ENCODE results near the gene PRKG1. TPM values are rescaled to one million over a fixed set of nuclear protein-coding genes. Genes with fewer than 3 reads are reported as not detected.

PRKG1 gene
- total RNA-seq, 1 experiment from 2014 or later: 10.4 TPM

GRCh38 chr10:51694086-51694768 is 619.9 kb downstream of the PRKG1 start:
- Mint-ChIP-seq H3K4me1 (peaks cover 24 to 26% of the 10 kb centered on the region in 2 experiments), H3K27ac (no peak overlapping the region), H3K4me3 (no peak overlapping the region), H3K27me3 (ENCODE audit: low read depth) (no peaks in the 10 kb centered on the region), H3K36me3 (ENCODE audit: insufficient read depth in 1 of 3, low read depth in 3 of 3) (peaks cover 11 to 26% (median 19%) of the 10 kb centered on the region in 3 experiments; a peak in 6 of 7 replicates), H3K9me3 (0 out of 5 replicates have a peak, but pooled peaks cover 0 to 2% of the 10 kb centered on the region in 2 experiments)
- H4K8ac ChIP-seq (replicated peaks; ENCODE audit: insufficient read length, low read depth, low read length): no peak overlapping the region
- H2AFZ ChIP-seq (ENCODE audit: low read length): no peak overlapping the region
- no peaks in the 10 kb centered on the region for H3K4me1 ChIP-seq (ENCODE audit: insufficient read depth, low read length)
- DNase-seq: no peak
- H2BK5ac ChIP-seq (ENCODE audit: insufficient read length, low read length): no peak overlapping the region
- H3K18ac ChIP-seq (ENCODE audit: insufficient read length, low read depth, low read length): no peak overlapping the region
- no peak overlapping the region for H2AK5ac ChIP-seq (ENCODE audit: insufficient read length, low read length)
- no peak overlapping the region for H3K27ac ChIP-seq (ENCODE audit: insufficient read length, low read depth, low read length)
- H3K27me3 ChIP-seq (ENCODE audit: insufficient read depth, low read length): no peaks in the 10 kb centered on the region
- no peak overlapping the region for H3K56ac ChIP-seq (ENCODE audit: insufficient read length, low read depth, low read length)
- no peak overlapping the region for H4K5ac ChIP-seq (ENCODE audit: insufficient read length, low read depth, low read length)
- no peak overlapping the region for H2BK120ac ChIP-seq (ENCODE audit: low read depth, low read length, poor library complexity, severe bottlenecking)
- H4K20me1 ChIP-seq (ENCODE audit: control insufficient read depth, insufficient read depth, insufficient read length): peaks cover 3% of the 10 kb centered on the region
- no CpG with 5 or more reads among the region's 5 CpGs for WGBS (ENCODE audit: extremely low coverage, insufficient read length, low lambda C conversion rate)
- H3K79me1 ChIP-seq (ENCODE audit: insufficient read depth, low read depth, low read length, poor library complexity, severe bottlenecking): no peaks in the 10 kb centered on the region
- peaks cover 5% of the 10 kb centered on the region for H3K23me2 ChIP-seq (ENCODE audit: insufficient read length, low read depth, low read length, poor library complexity, severe bottlenecking)
- H4K91ac ChIP-seq (ENCODE audit: insufficient read length, low read depth, low read length): no peak overlapping the region
- no peak overlapping the region for H2BK12ac ChIP-seq (ENCODE audit: insufficient read length, low read depth, low read length)
- no peak overlapping the region for H3K14ac ChIP-seq (ENCODE audit: insufficient read depth, low read length)
- no peak overlapping the region for H2BK15ac ChIP-seq (ENCODE audit: low read depth, low read length)
- H3K79me2 ChIP-seq (ENCODE audit: insufficient read depth, low read length): peaks cover 19% of the 10 kb centered on the region; the same call in 1 of the 2 replicates
- H3K23ac ChIP-seq (ENCODE audit: insufficient read length, low read depth, low read length): no peak overlapping the region
- H3K4me2 ChIP-seq (ENCODE audit: insufficient read depth, insufficient read length, low read length): no peak overlapping the region
- no peak overlapping the region for H3T11ph ChIP-seq (ENCODE audit: low read length)
- no peak overlapping the region for H2BK20ac ChIP-seq (ENCODE audit: low read depth, low read length, poor library complexity, severe bottlenecking)
- H3K9me3 ChIP-seq (ENCODE audit: control insufficient read depth, low read depth, low read length): no peaks in the 10 kb centered on the region
- TF ChIP-seq CTCF (conservative IDR thresholded peaks at IDR 0.05): no peak
- no peak overlapping the region for H3K4ac ChIP-seq (ENCODE audit: low read depth, low read length)
- no peak overlapping the region for H3K9ac ChIP-seq (ENCODE audit: extremely low read depth, insufficient read length, low read length)

Data from H9 (cell line).